ENCODE results near the gene MARS1.
A peak's percentile ranks its signal among the peaks of the same experiment; 100 is the strongest.

MARS1 gene

DNA sequence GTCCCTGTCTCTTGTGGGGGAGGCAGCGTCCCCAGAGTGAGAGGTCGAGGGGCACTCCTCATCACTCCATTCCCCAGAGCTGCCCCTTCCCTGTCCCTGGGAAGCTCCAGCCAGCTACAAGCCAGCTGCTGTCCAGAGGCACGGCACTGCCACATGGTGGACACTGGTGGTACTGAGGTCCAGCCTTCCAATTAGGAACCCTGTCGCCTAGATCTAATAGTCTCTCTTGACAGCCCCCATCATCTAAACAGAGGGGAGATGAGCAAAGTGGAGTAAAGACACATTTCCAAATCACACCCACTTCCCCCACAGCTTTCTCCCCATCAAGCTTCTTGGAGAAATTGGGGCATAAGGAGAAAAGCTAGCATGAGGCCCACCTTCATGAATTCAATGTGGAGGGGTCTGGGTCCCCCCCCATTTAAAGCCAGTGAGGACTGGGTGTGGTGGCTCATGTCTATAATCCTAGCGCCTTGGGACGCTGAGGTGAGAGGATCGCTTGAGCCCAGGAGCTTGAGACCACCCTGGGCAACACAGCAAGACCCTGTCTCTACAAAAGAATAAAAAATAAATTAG is 34.8 kb upstream of the MARS1 start:
- Mint-ChIP-seq H3K9me3 (no peaks in the 10 kb centered on the region), H3K27me3 (peaks cover 48% of the 10 kb centered on the region), H3K27ac (no peak overlapping the region), H3K4me1 (peaks cover 18% of the 10 kb centered on the region), H3K36me3 (no peaks in the 10 kb centered on the region), H3K4me3 (no peak overlapping the region)
- CTCF ChIA-PET, result interaction anchor here (0.6 to 7.1 kb wide), 35 partner anchors 8 to 267 kb away, joined by 3 to 90 read pairs (median 4); partner anchors contain the start of genes INHBC, NXPH4 and STAC3
- DNase-seq, result peak; percentile 74

- peaks cover 54% of the 10 kb centered on the region for H3K27me3 Mint-ChIP-seq
- no peak overlapping the region for H3K4me3 Mint-ChIP-seq
- no peak overlapping the region for H3K27ac Mint-ChIP-seq
- no peaks in the 10 kb centered on the region for H3K9me3 Mint-ChIP-seq
- no peaks in the 10 kb centered on the region for H3K36me3 Mint-ChIP-seq
- peaks cover 29% of the 10 kb centered on the region for H3K4me1 Mint-ChIP-seq
- no peak for DNase-seq
- CTCF ChIA-PET, result interaction anchor here (0.8 to 7.1 kb wide), 15 partner anchors 9 to 239 kb away, joined by 3 to 90 read pairs (median 12); partner anchors contain the start of genes INHBC and NXPH4
Observed at GRCh38 chr12:57454213-57454565, 33.7 kb upstream of the MARS1 start.

DNA sequence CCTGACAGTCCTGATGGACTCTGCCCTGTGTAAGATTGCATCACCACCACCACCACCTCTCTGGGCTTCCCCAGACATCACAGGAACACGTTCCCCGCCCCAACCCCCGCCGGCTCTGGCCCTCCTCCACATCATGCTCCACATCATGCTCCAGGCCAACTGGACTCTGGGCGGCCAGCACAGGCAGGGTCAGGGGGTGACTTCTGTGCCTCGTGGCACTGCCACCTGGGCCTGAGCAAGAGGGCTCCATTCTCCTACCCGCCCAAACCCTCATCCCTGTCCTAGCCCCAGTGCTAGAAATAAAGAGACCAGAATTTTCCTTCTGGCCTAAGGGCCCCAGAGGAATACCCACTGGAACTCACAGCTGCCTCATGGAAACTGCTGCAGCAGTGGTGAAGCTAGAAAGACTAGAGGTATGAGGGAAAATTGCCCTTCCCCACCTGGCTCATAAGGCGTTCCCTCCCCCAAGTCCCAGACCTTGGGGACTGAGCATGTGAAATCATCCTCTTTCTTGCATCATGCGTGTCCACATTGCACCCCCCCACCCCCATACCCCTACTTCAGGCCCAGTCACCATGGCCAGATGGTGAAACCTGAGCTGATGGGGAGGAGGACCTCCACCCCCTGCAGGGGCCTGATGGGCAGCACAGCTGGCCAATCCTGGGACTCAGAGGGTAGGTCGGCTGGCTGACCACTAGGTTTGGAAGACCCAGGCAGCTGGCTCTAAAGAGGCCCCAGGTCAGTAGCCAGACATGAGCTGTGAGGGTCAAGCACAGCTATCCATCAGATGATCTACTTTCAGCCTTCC is 33.1 kb upstream of the MARS1 start, which contains the start of gene INHBE:
Gene INHBE, plus strand, starts transcription at position 742 of the 808 bp plus-strand sequence. CDS start 230 bp downstream, outside the sequence.
- Mint-ChIP-seq H3K36me3 (no peaks in the 10 kb centered on the region), H3K27ac (peak within 1 kb of the TSS; percentile 38), H3K4me3 (no peak within 1 kb of the TSS), H3K4me1 (peaks cover 32% of the 10 kb centered on the region), H3K9me3 (no peaks in the 10 kb centered on the region), H3K27me3 (peaks cover 60% of the 10 kb centered on the region)
- no peak for DNase-seq
- CTCF ChIA-PET, result interaction anchor here (0.6 to 7.1 kb wide), 21 partner anchors 9 to 965 kb away, joined by 3 to 90 read pairs (median 5); partner anchors contain the start of gene INHBC

DNA sequence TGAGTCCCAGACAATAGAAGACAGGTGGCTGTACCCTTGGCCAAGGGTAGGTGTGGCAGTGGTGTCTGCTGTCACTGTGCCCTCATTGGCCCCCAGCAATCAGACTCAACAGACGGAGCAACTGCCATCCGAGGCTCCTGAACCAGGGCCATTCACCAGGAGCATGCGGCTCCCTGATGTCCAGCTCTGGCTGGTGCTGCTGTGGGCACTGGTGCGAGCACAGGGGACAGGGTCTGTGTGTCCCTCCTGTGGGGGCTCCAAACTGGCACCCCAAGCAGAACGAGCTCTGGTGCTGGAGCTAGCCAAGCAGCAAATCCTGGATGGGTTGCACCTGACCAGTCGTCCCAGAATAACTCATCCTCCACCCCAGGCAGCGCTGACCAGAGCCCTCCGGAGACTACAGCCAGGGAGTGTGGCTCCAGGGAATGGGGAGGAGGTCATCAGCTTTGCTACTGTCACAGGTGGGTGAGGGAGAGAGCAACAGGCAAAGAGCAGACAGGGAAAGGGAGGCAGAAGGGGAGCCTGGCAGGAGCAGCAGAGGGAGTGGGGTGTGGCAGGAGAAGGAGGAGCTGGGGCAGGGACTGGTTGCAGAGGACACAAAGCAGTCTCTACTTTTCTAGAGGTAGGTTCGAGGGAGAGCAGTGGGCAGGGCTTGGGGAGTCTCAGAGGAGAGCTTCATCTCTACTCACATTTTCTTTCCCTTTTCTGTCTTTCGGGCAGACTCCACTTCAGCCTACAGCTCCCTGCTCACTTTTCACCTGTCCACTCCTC is 32.3 kb upstream of the MARS1 start:
- no peaks in the 10 kb centered on the region for H3K9me3 Mint-ChIP-seq
- peaks cover 67% of the 10 kb centered on the region for H3K27me3 Mint-ChIP-seq
- CTCF ChIA-PET, result interaction anchor here (0.6 to 7.1 kb wide), 25 partner anchors 10 to 964 kb away, joined by 3 to 90 read pairs (median 4); partner anchors contain the start of gene INHBC
- H3K27ac Mint-ChIP-seq, result peak overlapping the region; percentile 38
- no peak overlapping the region for H3K4me3 Mint-ChIP-seq
- peaks cover 37% of the 10 kb centered on the region for H3K4me1 Mint-ChIP-seq
- no peaks in the 10 kb centered on the region for H3K36me3 Mint-ChIP-seq
- no peak for DNase-seq

DNA sequence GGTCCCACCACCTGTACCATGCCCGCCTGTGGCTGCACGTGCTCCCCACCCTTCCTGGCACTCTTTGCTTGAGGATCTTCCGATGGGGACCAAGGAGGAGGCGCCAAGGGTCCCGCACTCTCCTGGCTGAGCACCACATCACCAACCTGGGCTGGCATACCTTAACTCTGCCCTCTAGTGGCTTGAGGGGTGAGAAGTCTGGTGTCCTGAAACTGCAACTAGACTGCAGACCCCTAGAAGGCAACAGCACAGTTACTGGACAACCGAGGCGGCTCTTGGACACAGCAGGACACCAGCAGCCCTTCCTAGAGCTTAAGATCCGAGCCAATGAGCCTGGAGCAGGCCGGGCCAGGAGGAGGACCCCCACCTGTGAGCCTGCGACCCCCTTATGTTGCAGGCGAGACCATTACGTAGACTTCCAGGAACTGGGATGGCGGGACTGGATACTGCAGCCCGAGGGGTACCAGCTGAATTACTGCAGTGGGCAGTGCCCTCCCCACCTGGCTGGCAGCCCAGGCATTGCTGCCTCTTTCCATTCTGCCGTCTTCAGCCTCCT is 31.6 kb upstream of the MARS1 start:
- CTCF ChIA-PET, result interaction anchor here (0.5 to 7.1 kb wide), 25 partner anchors 10 to 391 kb away, joined by 3 to 90 read pairs (median 4); partner anchors contain the start of gene INHBC
- peaks cover 72% of the 10 kb centered on the region for H3K27me3 Mint-ChIP-seq
- peak; percentile 69 for DNase-seq
- H3K9me3 Mint-ChIP-seq, result no peaks in the 10 kb centered on the region
- peak overlapping the region; percentile 22 for H3K27ac Mint-ChIP-seq
- peaks cover 42% of the 10 kb centered on the region for H3K4me1 Mint-ChIP-seq
- H3K36me3 Mint-ChIP-seq, result no peaks in the 10 kb centered on the region
- H3K4me3 Mint-ChIP-seq, result no peak overlapping the region

GRCh38 chr12:57456737-57457490 is 31.0 kb upstream of the MARS1 start:
- CTCF ChIA-PET, result interaction anchor here (0.5 to 7.1 kb wide), 12 partner anchors 9 to 392 kb away, joined by 3 to 90 read pairs (median 6); partner anchors contain the start of gene INHBC

DNA sequence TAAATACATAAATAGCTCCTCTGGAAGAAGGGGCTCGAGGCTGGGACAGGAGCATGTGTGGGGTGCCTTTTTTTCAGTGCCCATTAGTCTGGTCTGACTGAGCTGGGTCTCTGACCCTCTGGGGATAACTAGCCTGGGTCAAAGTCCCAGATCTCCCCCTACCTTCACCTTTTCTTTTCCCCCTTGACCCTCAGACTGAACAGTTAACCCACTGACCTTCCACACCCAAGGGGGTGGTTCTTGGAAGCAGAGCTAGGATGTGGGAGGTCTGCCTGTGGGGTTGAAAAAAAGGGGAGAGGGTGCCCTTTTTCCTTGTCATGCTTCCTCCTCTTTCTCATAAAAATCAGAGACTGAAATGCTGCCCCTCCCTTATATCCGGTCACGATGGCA is 29.2 kb upstream of the MARS1 start:
- H3K4me1 Mint-ChIP-seq, result peaks cover 61% of the 10 kb centered on the region
- H3K9me3 Mint-ChIP-seq, result no peaks in the 10 kb centered on the region
- H3K36me3 Mint-ChIP-seq, result no peaks in the 10 kb centered on the region
- peaks cover 73% of the 10 kb centered on the region for H3K27me3 Mint-ChIP-seq
- no peak for DNase-seq
- peak overlapping the region; percentile 94 for H3K4me3 Mint-ChIP-seq
- CTCF ChIA-PET, result interaction anchor here (0.5 to 2.4 kb wide), 38 partner anchors 9 to 293 kb away, joined by 3 to 14 read pairs (median 5); partner anchors contain the start of genes ARHGAP9, B4GALNT1, CDK4 and SHMT2
- H3K27ac Mint-ChIP-seq, result peak overlapping the region; percentile 95

More at GRCh38 chr12:57456737-57457490, 31.0 kb upstream of the MARS1 start:
- no peaks in the 10 kb centered on the region for H3K9me3 Mint-ChIP-seq
- H3K27ac Mint-ChIP-seq, result no peak overlapping the region
- DNase-seq, result no peak
- no peak overlapping the region for H3K4me3 Mint-ChIP-seq
- H3K4me1 Mint-ChIP-seq, result peaks cover 47% of the 10 kb centered on the region
- no peaks in the 10 kb centered on the region for H3K36me3 Mint-ChIP-seq
- peaks cover 74% of the 10 kb centered on the region for H3K27me3 Mint-ChIP-seq

DNA sequence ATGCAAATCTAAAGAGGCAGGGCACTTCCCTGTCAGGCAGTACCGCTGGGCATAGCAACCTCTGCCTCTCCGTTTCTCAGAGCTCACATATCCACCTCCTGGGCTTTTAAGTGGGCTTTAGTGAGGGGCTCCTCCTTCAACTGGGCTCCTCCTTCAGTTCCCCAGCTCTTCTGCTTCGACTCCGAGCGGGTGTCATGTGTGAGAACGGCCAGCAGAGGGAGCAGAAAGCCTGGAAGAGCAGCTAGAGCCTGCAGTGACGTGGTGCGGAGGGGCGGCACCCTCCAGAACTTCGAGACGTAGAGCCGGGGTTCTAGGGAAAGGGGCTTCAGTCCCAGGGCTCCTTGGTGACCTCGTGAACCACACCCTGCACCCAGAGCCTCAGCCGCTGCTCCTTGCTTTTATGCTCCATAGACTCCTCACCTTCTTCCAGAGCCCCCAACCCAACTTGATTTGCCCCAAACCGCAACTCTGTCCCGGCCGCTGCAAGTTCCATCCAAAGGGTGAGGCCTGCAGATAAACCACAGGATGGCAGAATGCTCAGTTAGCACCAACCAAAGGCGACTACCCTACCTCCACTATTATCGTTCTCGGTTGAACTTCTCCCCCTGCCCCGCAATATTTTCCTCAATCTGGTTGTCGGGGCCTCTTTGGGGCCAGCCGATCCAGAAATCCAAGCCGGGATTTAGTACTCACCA is 28.7 kb upstream of the MARS1 start:
- Mint-ChIP-seq H3K27ac (peak overlapping the region; percentile 95), H3K27me3 (peaks cover 78% of the 10 kb centered on the region), H3K9me3 (no peaks in the 10 kb centered on the region), H3K36me3 (no peaks in the 10 kb centered on the region), H3K4me1 (peaks cover 66% of the 10 kb centered on the region), H3K4me3 (peak overlapping the region; percentile 94)
- DNase-seq, result peak; percentile 96
- CTCF ChIA-PET, result interaction anchor here (0.6 to 2.4 kb wide), 37 partner anchors 10 to 293 kb away, joined by 3 to 14 read pairs (median 5); partner anchors contain the start of genes ARHGAP9, B4GALNT1, CDK4 and SHMT2

DNA sequence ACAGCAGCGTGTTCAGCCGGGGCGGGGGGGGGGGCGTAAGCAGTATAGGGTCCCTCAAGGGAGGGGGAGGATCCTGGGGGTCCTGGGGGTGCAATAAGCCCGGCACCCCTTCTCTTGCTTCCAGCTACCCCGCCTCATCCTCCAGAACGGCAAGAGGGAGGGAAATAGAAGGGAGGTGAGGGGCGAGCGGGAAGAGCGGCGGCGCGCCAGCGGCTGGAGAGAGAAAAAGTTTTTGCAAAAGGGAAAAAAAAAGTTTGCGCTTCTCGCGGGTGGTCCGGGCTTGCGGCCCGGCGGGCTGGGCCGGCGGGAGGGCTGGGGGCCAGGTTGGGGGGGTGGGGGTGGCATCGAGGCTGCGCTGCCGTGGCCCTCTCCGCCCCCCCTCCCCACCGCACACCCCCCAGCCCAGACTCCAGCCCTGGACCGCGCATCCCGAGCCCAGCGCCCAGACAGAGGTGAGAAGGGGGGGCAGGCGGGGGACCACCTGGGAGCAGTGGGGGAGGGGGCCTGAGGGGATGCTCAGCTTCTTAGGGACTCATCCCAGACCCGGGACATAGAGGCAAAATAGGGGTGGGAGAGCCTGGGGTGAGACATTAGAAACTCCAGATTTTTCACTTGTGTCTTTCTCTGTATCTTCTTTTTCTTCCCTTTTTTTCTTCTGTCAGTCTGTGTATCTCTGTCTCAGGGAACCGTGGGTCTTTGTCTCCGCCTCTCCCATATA is 28.0 kb upstream of the MARS1 start, which contains the start of gene GLI1:
Gene GLI1, plus strand, starts transcription at position 36 of the 718 bp plus-strand sequence. CDS start 3,907 bp downstream, outside the sequence.
- DNase-seq, result no peak
- H3K36me3 Mint-ChIP-seq, result no peaks in the 10 kb centered on the region
- H3K9me3 Mint-ChIP-seq, result no peaks in the 10 kb centered on the region
- H3K4me1 Mint-ChIP-seq, result peaks cover 72% of the 10 kb centered on the region
- CTCF ChIA-PET, result interaction anchor here (0.6 to 7.5 kb wide), 24 partner anchors 8 to 247 kb away, joined by 3 to 67 read pairs (median 6); partner anchors contain the start of genes B4GALNT1 and SHMT2
- H3K27ac Mint-ChIP-seq, result peak within 1 kb of the TSS; percentile 95
- H3K27me3 Mint-ChIP-seq, result peaks cover 73% of the 10 kb centered on the region
- peak within 1 kb of the TSS; percentile 94 for H3K4me3 Mint-ChIP-seq

DNA sequence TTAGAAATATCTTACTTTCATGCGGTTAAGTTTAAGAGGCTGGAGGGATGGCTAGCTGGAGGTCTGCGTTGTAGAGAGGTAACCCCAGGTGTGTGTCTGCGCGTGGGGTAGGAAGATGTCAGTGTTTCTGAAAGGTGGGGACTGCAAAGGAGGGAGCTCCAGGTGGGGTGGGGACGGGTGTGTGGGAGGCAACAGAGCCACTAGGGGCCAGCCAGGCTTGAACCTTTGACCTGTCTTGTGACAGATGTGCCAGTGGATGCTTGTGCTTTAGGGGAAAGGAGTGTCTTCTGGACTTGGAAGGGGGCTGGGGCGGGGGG is 27.4 kb upstream of the MARS1 start:
- CTCF ChIA-PET, result interaction anchor here (1.0 to 7.5 kb wide), 5 partner anchors 8 to 160 kb away, joined by 3 to 67 read pairs (median 4); no protein-coding TSS in a partner anchor
- H3K36me3 Mint-ChIP-seq, result no peaks in the 10 kb centered on the region
- no peaks in the 10 kb centered on the region for H3K9me3 Mint-ChIP-seq
- DNase-seq, result peak; percentile 42
- peak overlapping the region; percentile 74 for H3K4me3 Mint-ChIP-seq
- H3K27me3 Mint-ChIP-seq, result peaks cover 68% of the 10 kb centered on the region
- H3K27ac Mint-ChIP-seq, result peak overlapping the region; percentile 9
- H3K4me1 Mint-ChIP-seq, result peaks cover 69% of the 10 kb centered on the region

- Mint-ChIP-seq H3K27me3 (peaks cover 63% of the 10 kb centered on the region), H3K4me1 (peaks cover 66% of the 10 kb centered on the region), H3K27ac (no peak overlapping the region), H3K36me3 (no peaks in the 10 kb centered on the region), H3K9me3 (no peaks in the 10 kb centered on the region), H3K4me3 (peak overlapping the region; percentile 74)
- no peak for DNase-seq
- CTCF ChIA-PET, result interaction anchor here (1.1 to 7.5 kb wide), 4 partner anchors 9 to 160 kb away, joined by 3 to 67 read pairs (median 6); no protein-coding TSS in a partner anchor
Observed at GRCh38 chr12:57460841-57461275, 27.0 kb upstream of the MARS1 start.

Data from activated naive CD4-positive, alpha-beta T cell treated with anti-CD3 and anti-CD28 coated beads, Interleukin-2, amount 10 ng/mL, durations not matched to agents 7 days and 5 days (primary cell).